GM18517 (cell line): Measurements from ENCODE around the gene SMARCAL1.

Experiments
- ATAC-seq: cut with Tn5 transposase; IDR thresholded peaks from one replicate; pipeline ENCODE4 v1.9.1; 2021; ENCODE audit warnings: mild to moderate bottlenecking, moderate library complexity; ENCODE audit not compliant: unreplicated experiment

Gene SMARCAL1

GRCh38 chr2:216392945-216393840 is 19.1 kb upstream of the SMARCAL1 start:
- ATAC-seq, result no peak

GRCh38 chr2:216394881-216395280 is 17.4 kb upstream of the SMARCAL1 start:
- ATAC-seq, result no peak

- no peak for ATAC-seq
These were observed 12.7 kb upstream of the SMARCAL1 start for GRCh38 chr2:216399621-216400020.

- no peak for ATAC-seq
These were observed 9.5 kb upstream of the SMARCAL1 start for GRCh38 chr2:216402751-216403150.

- no peak for ATAC-seq
These were observed 8.2 kb upstream of the SMARCAL1 start for GRCh38 chr2:216404010-216404618.

GRCh38 chr2:216405588-216405987 is 6.7 kb upstream of the SMARCAL1 start:
- no peak for ATAC-seq

- ATAC-seq, result no peak
These were observed 5.5 kb upstream of the SMARCAL1 start for GRCh38 chr2:216406826-216407225.

- no peak for ATAC-seq
These were observed 3.6 kb upstream of the SMARCAL1 start for GRCh38 chr2:216408426-216409290.

GRCh38 chr2:216410550-216410949 is 1.7 kb upstream of the SMARCAL1 start:
- peak; percentile 36 for ATAC-seq

- no peak for ATAC-seq
These were observed 1.6 kb downstream of the SMARCAL1 start for GRCh38 chr2:216413882-216414281.

GRCh38 chr2:216414772-216415319 is 2.6 kb downstream of the SMARCAL1 start:
- ATAC-seq, result no peak

- ATAC-seq, result no peak
These were observed 3.3 kb downstream of the SMARCAL1 start for GRCh38 chr2:216415541-216415940.

GRCh38 chr2:216416571-216417307 is 4.5 kb downstream of the SMARCAL1 start:
- ATAC-seq, result no peak

- no peak for ATAC-seq
These were observed 6.7 kb downstream of the SMARCAL1 start for GRCh38 chr2:216418981-216419380.

- no peak for ATAC-seq
These were observed 8.2 kb downstream of the SMARCAL1 start for GRCh38 chr2:216420367-216421101.

- no peak for ATAC-seq
These were observed 10.8 kb downstream of the SMARCAL1 start for GRCh38 chr2:216423071-216423470.

- no peak for ATAC-seq
These were observed 12.0 kb downstream of the SMARCAL1 start for GRCh38 chr2:216424274-216424673.

- no peak for ATAC-seq
These were observed 12.9 kb downstream of the SMARCAL1 start for GRCh38 chr2:216425008-216425787.
